RCC 7860 (cell line): Measurements from ENCODE around the gene SP100.
"Not testable (repeated sequence)": the region's sequence is repeated elsewhere in the genome, so short reads cannot be mapped to it uniquely, and the experiment has no call there.

Experiments
- DNase-seq: peaks from one replicate; pipeline ENCODE4 v3.0.0-alpha.2; 2015; ENCODE audit warnings: low spot score
- FAIRE-seq: peaks from 2 replicates; lab custom pipeline; 2012; peaks lifted over from hg19 to GRCh38; lab: Jason Lieb, UNC

The SP100 gene

GRCh38 chr2:230455005-230455684 lies 39.1 kb downstream of the SP100 start:
- FAIRE-seq (no peak), DNase-seq (no peak)

DNA sequence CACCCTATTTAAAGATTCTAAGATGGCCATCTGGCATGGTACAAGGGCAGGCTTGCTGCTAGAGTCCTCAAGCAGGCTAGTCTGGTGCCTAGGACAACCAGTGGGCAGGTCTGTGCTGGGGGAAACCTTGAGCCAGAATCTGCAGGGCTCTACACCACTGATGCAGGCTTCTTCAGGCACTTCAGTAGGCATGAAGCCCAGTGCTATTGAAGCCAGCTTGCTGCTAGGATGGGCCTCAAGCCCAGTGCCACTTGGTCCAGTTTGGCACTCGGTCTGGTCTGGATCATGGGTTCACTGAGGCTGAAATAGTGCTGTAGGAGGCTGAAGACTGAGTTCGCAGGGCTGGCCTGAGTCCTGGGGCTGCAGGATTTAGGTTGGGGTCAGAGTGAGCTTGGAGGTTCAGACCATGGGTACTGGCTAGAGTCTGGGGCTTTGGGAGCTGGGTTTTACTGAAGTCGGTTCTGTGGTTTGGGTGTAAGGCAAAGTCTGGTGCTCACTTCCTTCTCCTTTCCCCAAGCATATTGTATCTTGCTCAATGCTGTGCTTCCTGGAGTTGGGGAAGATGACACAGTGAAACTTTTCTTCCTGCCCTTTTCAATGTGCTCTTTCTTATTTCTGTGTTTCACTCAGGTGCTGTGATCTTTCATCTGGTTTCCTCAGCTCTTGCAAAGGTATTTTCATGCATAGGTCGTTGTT lies 41.2 kb downstream of the SP100 start:
- no peak for FAIRE-seq
- no peak for DNase-seq

DNA sequence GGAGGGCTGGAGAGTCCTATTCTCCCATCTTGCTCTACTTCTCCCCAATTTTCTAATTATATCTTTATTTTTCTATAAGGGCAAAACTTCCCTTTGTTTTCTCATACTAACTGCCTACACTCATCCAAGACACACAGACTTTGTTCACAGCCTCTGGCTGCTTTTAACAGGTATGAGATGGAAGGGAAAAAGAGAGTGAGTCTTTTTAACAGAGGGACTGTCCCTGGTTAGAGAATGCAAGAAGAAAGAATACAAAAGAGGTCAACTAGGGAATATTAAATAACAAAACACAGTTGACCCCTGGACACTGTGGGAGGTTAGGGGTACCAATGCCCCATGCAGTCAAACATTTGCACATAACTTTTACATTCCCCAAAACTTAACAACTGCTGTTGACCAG lies 41.8 kb downstream of the SP100 start:
- FAIRE-seq (no peak), DNase-seq (no peak)

- FAIRE-seq (no peak), DNase-seq (no peak)
Measured at GRCh38 chr2:230459216-230459615, 43.2 kb downstream of the SP100 start.

DNA sequence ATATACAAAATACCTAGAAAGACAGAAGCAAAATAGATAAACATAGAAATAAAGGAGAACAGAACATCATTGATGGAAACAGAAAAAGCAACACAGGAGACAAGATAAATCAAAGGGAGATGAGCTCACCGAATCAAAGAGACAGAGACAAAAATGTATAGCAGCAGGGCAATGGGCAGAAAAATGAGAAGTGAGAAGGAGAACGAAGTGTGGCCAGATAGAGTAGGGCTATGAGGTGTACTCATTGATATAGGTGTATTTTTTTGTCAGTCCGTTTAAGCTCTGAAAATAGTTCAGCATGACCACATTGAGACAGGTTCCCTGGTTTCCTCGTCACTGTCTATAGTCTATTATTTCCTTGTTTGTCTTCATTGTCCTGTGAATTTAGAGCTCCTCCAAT lies 55.1 kb downstream of the SP100 start:
- FAIRE-seq = no peak

GRCh38 chr2:230472621-230473018 lies 56.6 kb downstream of the SP100 start:
- FAIRE-seq (peak; percentile 4), DNase-seq (peak; percentile 43)

More for the DNA sequence above, 55.1 kb downstream of the SP100 start:
- DNase-seq = no peak

DNA sequence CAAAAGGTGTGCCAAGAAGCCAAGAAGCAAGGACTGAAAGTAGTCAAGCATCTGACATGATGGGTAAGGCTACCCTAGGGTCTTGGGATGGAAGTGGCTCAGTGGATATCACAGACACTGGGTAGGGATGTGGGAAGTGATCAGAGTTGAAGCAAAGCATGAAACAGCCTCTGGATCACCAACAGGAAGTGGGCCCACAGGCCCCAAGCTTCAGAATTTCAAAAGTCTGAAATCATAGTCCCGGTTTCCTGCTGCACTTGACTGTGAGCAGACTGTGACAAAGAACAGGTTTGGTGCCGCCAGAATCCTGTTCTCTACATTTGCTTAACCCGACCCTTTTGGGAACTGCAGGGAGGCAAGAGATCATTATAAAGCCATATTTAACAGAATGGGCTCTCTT lies 57.4 kb downstream of the SP100 start:
- DNase-seq (no peak), FAIRE-seq (no peak)

DNA sequence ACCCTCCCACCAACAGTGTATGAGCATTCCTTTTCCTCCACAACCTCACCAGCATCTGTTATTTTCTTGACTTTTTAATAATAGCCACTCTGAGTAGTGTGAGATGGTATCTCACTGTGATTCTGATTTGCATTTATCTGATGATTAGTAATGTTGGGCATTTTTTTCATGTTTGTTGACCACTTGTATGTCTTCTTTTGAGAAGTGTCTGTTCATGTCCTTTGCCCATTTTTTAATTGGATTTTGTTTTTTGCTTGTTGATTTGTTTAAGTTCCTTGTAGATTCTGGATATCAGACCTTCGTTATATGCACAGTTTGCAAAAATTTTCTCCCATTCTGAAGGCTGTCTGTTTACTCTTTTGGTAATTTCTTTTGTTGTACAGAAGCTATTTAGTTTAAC lies 59.1 kb downstream of the SP100 start:
- FAIRE-seq = no peak
- DNase-seq = no peak

DNA sequence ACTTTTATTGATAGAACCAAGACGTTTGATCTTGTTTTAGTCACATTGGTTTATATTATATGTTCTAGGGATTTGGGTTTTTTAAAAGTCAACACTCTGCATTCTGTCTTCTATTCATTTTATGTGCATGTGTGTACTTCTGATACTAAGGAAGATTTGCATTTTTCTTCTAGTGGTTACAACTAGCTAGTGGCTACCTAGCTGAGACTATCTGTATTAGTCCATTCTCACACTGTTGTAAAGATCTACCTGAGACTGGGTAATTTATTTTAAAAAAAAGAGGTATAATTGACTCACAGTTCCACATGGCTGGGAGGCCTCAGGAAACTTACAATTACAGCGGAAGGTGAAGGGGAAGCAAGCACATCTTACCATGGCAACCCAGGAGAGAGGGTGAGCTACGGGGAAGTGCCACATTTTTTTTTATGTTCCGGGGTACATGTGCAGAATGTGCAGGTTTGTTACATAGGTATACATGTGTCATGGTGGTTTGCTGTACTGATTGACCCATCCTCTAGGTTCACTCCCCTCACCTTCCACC lies 69.9 kb downstream of the SP100 start:
- FAIRE-seq (no peak), DNase-seq (no peak)

GRCh38 chr2:230491219-230491618 lies 75.2 kb downstream of the SP100 start:
- not testable (repeated sequence) for FAIRE-seq, DNase-seq

DNA sequence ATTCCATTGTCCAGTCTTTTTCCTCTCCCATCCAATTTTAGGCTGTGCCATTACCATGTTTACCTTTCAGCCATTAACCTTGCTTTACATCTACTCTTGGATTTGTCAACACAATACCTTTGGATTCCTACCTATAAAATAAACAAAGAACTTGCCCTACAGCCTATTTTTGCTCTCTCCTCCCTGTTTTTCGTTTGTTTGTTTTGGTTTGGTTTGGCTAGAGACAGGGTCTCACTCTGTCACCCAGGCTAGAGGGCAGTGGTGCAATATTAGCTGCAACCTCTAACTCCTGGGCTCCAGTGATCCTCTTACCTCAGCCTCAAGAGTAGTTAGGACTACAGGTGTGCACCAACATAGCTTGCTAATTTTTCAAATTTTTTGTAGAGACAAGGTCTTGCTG lies 76.1 kb downstream of the SP100 start:
- no peak for DNase-seq
- FAIRE-seq = no peak

DNA sequence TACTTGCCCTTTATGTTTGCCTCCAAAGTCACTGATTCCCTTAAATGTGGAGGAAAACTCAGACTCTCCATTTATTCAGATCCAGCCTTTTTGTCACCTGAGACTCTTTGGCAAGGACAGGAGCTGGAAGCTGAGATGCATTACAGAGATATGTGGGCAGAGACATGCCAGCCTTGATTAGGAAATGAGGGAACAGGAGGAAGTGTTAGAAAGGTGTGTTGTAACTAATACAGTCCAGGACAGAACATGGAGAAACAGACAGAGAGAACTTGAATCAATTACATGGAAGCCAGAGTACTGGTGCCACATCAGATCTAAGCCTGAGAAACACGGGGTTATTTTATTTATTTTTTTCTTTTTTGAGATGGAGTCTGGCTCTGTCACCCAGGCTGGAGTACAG lies 79.0 kb downstream of the SP100 start:
- FAIRE-seq = no peak
- DNase-seq = no peak

DNA sequence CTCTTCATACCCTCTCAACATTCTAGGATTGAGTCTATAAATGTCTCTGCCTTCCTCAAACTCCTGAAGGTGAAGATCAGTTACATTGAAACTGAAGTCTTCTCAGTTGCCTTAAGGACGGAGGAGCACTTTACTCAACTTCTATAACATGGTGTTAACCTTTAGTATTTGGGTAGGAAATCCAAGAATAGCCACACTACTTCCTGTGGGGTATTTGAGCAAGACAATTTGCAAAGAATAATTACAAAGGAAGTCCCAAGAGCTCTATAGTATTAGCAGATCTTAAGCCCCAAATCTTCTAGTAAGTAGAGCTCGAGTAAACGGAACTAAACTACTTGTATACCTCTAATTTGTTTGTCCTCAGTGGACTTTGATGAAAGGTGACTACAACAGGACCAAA lies 80.9 kb downstream of the SP100 start:
- DNase-seq (no peak), FAIRE-seq (no peak)

DNA sequence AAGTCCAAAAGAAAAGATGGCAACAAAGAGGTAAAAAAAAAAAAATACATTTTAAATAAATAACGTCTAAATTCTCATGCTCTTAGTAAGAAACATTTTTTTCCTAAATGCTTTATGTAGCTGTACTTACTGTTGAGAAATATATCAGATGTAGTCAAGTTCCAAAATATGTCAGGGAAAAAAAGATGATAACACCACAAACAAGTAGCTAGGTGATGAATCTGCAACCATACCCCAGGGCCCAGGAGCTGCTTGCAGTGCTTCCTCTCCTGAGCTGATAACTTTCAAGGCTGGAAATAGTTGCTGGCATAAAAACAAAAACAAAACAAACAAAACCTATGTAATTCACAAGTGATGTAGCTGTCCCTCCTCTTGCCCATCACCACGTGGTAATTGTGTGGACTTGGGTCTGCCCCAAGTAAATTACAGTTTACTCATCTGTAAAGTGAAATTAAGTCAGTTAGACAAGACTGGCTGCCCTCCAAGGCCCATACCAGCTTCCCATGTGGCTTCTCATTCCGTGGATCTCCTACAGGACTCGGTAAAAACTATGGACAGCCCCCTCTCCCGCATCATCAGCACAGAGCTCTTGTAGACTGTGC lies 82.6 kb downstream of the SP100 start:
- FAIRE-seq (no peak), DNase-seq (no peak)

GRCh38 chr2:230502593-230502992 lies 86.6 kb downstream of the SP100 start:
- FAIRE-seq = no peak
- DNase-seq = no peak

- DNase-seq = no peak
- FAIRE-seq = no peak
Measured at GRCh38 chr2:230503798-230504197, 87.8 kb downstream of the SP100 start.

DNA sequence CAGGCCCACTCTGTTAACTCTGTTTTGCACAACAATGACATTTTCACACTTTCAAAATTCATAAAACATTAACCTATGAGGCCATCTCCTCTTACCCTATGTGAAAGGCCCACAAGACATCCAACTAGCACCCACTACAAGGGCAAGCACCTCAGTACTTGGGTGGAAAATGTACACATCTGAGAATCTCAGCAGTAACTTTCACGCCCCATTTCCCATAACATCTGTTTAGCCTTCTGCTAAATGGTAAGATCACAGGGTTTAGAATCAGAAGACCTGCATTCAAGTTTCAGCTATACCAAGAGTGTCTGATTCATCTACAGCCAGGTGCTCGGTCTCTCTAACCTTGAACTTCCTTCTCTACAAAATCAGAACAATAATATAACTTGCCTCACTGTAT lies 89.2 kb downstream of the SP100 start:
- FAIRE-seq = no peak
- DNase-seq = no peak

DNA sequence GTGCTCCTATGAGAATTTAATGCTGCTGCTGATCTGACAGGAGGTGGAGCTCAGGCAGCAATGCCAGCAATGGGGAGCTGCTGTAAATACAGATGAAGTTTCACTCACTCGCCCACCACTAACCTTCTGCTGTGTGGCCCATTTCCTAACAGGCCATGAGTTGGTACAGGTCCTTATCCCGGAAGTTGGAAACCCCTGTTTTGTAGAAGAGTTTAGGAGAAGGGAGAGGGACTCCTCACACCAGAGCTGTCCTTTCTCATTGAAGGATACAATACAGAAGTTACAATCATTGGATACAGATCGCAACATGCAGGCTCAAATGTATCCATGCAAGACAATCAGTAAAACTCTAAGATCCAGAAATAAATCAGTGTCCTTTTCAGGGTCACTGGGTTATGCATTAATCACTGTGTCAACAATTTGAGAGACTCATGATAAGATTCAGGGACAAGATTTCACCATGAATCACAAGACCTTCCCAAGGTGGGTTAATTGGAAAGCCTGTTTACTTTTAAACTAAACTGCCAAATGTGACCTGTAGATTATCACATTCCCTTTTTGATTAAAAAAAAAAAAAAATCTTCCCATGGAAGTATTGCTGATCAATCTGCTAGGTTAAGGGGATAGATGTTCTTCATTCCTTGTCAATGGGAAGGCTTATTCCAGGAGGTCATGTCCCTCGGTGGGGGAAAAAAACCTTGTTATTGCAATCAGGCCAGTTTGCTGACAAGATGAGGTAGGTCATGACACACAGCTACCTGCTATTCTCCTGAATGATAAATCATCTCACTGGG lies 97.2 kb downstream of the SP100 start:
- DNase-seq = peak; percentile 76
- peak; percentile 96 for FAIRE-seq

DNA sequence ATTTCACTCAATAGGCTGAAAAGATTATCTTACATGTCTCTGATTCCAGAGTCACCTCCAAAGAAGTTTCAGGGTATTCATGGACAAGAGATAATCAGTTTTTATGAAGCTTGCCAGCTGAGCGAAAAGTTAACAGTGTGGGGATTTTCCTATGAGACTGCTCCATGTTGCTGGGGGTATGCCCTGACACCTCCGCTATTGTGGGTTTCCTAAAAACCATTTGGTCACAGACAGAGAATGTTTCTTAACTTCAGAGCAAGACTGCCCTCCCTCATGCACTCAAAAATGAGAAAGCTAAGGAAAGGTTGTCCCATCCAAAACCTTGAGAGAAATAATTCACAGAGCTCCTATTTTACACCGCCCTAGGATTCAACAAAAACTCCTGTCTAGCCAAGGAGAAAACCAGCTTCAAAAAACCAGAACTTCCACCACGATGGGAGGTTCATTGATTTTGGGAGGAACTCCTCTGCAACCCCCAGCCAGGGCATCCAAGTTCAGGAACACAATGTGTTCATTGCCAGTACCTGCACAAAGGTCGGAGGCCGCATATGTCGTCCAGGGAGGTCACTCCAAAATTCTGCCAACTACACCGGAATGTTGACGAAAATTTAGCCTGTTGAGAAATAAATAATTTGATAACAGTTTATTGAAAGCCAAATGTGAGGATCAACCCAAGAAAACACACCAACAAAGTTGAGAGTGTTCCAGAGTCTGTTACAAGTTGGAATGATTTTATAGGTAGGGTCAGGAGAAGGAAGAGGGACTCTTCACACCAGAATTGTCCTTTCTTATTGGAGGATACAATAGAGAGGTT lies 104.3 kb downstream of the SP100 start:
- no peak for FAIRE-seq
- DNase-seq = no peak

DNA sequence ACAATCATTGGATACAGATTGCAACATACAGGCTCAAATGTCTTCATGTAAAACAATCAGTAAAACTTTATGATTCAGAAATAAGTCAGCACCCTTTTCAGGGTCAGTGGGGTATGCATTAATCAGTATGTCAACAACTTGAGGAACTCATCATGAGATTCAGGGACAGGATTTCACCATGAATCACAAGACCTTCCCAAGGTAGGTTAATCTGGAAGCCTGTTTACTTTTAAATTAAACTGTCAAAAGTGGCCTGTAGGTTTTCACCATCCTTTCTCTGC lies 104.8 kb downstream of the SP100 start:
- DNase-seq = peak; percentile 79
- peak; percentile 79 for FAIRE-seq

- DNase-seq (no peak), FAIRE-seq (no peak)
Measured at GRCh38 chr2:230521386-230521785, 105.4 kb downstream of the SP100 start.
